Measurements from ENCODE around the gene ZNF701.

GRCh38 chr19:52585604-52586003, 15.5 kb downstream of the ZNF701 start:
- TF ChIP-seq CTCF (IDR thresholded peaks at IDR 0.05) (no peak), EP300 (IDR thresholded peaks at IDR 0.05) (no peak)

Data from upper lobe of left lung (tissue), 4 donors.